Fibroblast of the aortic adventitia (primary cell): ENCODE data around the gene TUBB4A. TPM values are rescaled to one million over a fixed set of nuclear protein-coding genes. Genes with fewer than 3 reads are reported as not detected.

Experiments
- DNase-seq: peaks from one replicate; pipeline ENCODE4 v3.0.0-alpha.2; 2010; ENCODE audit warnings: low read depth
- H3K4me3 ChIP-seq: 2 replicates; pipeline ENCODE4 v1.5.1; 2011; ENCODE audit warnings: low read depth, mild to moderate bottlenecking, control low read depth, low read length, moderate library complexity
- CTCF ChIP-seq: IDR thresholded peaks from 2 replicates; pipeline ENCODE4 v1.5.1; 2011; ENCODE audit warnings: mild to moderate bottlenecking, low read length, control low read depth, inconsistent platforms; ENCODE audit not compliant: insufficient read depth
- total RNA-seq: library from RNA; depleted of rRNA; stranded (reverse); fragments of >200 nt; gene quantifications from 2 replicates; pipeline ENCODE4 v1.2.3, GENCODE V29; 2012; ENCODE audit warnings: low replicate concordance

TUBB4A gene
- total RNA-seq, 1 donor, result not detected

- TF ChIP-seq CTCF, result no peak
- no peak overlapping the region for H3K4me3 ChIP-seq
- DNase-seq, result peak; percentile 9
Measured at GRCh38 chr19:6524311-6524710, 22.2 kb upstream of the TUBB4A start.

GRCh38 chr19:6522712-6523111, 20.6 kb upstream of the TUBB4A start:
- TF ChIP-seq CTCF, result no peak
- DNase-seq, result no peak
- H3K4me3 ChIP-seq, result no peak overlapping the region

GRCh38 chr19:6521718-6522646, 19.9 kb upstream of the TUBB4A start:
- peak; percentile 15 for DNase-seq
- no peak for TF ChIP-seq CTCF
- no peak overlapping the region for H3K4me3 ChIP-seq

- H3K4me3 ChIP-seq, result no peak overlapping the region
- peak; percentile 88 for DNase-seq
- TF ChIP-seq CTCF, result no peak
Measured at GRCh38 chr19:6519289-6519688, 17.2 kb upstream of the TUBB4A start.

- DNase-seq, result no peak
- no peak overlapping the region for H3K4me3 ChIP-seq
- no peak for TF ChIP-seq CTCF
Measured at GRCh38 chr19:6518145-6518911, 16.2 kb upstream of the TUBB4A start.

GRCh38 chr19:6516659-6517291, 14.7 kb upstream of the TUBB4A start:
- peak overlapping the region; percentile 77 for H3K4me3 ChIP-seq
- peak; percentile 82 for DNase-seq
- TF ChIP-seq CTCF, result peak; percentile 95
